Rectal smooth muscle tissue (tissue), 1 donor: ENCODE measurements around the gene KLHL14.
"Not testable (repeated sequence)": the region's sequence is repeated elsewhere in the genome, so short reads cannot be mapped to it uniquely, and the experiment has no call there.

Experiments used
- H3K27ac ChIP-seq: one replicate; pipeline ENCODE4 v1.7.0; 2013; ENCODE audit warnings: low read depth, low read length, inconsistent platforms
- H3K27me3 ChIP-seq: one replicate; pipeline ENCODE4 v1.7.0; 2013; ENCODE audit warnings: low read length; ENCODE audit not compliant: control insufficient read depth, insufficient read depth
- H3K36me3 ChIP-seq: one replicate; pipeline ENCODE4 v1.7.0; 2013; ENCODE audit warnings: low read length; ENCODE audit not compliant: control insufficient read depth, insufficient read depth
- H3K4me1 ChIP-seq: one replicate; pipeline ENCODE4 v1.7.0; 2013; ENCODE audit warnings: low read length; ENCODE audit not compliant: control insufficient read depth, insufficient read depth
- H3K4me3 ChIP-seq: one replicate; pipeline ENCODE4 v1.7.0; 2013; ENCODE audit warnings: low read length
- H3K9ac ChIP-seq: one replicate; pipeline ENCODE4 v1.7.0; 2013; ENCODE audit warnings: low read length

Gene KLHL14

GRCh38 chr18:32661486-32662299, 111.1 kb downstream of the KLHL14 start:
- no peaks in the 10 kb centered on the region for H3K4me1 ChIP-seq
- H3K9ac ChIP-seq: no peak overlapping the region
- no peaks in the 10 kb centered on the region for H3K36me3 ChIP-seq
- H3K27me3 ChIP-seq: no peaks in the 10 kb centered on the region
- no peak overlapping the region for H3K27ac ChIP-seq
- H3K4me3 ChIP-seq: no peak overlapping the region

GRCh38 chr18:32654507-32654906, 118.3 kb downstream of the KLHL14 start:
- not testable (repeated sequence) for H3K4me1 ChIP-seq, H3K9ac ChIP-seq, H3K27me3 ChIP-seq, H3K27ac ChIP-seq, H3K36me3 ChIP-seq, H3K4me3 ChIP-seq

- H3K27ac ChIP-seq, H3K4me1 ChIP-seq, H3K27me3 ChIP-seq, H3K36me3 ChIP-seq, H3K4me3 ChIP-seq, H3K9ac ChIP-seq: not testable (repeated sequence)
Measured at GRCh38 chr18:32637659-32638058, 135.2 kb downstream of the KLHL14 start.

GRCh38 chr18:32637226-32637625, 135.6 kb downstream of the KLHL14 start:
- Histone ChIP-seq H3K9ac (no peak overlapping the region), H3K27ac (no peak overlapping the region), H3K27me3 (no peaks in the 10 kb centered on the region), H3K4me3 (no peak overlapping the region), H3K36me3 (no peaks in the 10 kb centered on the region), H3K4me1 (no peaks in the 10 kb centered on the region)

DNA sequence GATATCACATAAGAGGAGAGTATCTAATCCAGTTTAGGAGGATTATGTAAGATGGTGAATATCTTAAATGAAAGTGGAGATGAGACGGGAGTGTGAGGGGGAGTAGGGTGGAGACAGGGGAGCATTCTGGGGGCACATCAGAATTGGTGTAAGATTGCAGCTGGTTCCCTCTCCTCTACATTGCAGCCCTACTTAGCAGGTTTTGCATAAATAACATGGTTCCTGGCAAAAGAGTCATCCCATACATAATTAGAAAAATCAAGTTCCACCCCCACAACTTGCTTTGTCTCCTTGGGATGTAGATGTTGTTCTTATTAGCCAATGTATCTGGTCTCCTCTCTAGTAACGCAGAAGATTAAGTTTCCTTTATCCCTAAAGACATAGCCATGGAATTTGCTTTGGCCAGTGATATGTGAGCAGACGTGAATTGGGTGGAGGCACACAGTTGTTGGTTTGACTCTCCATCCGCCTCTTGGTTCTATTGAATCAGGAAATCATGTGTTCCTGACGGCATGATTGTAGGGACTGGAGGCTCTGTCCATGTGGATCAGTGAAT, 137.9 kb downstream of the KLHL14 start:
- no peaks in the 10 kb centered on the region for H3K4me1 ChIP-seq
- H3K27ac ChIP-seq: no peak overlapping the region
- no peak overlapping the region for H3K4me3 ChIP-seq
- no peaks in the 10 kb centered on the region for H3K27me3 ChIP-seq
- no peaks in the 10 kb centered on the region for H3K36me3 ChIP-seq
- H3K9ac ChIP-seq: no peak overlapping the region

- H3K4me1 ChIP-seq: no peaks in the 10 kb centered on the region
- H3K27me3 ChIP-seq: no peaks in the 10 kb centered on the region
- no peak overlapping the region for H3K4me3 ChIP-seq
- no peak overlapping the region for H3K9ac ChIP-seq
- H3K36me3 ChIP-seq: no peaks in the 10 kb centered on the region
- no peak overlapping the region for H3K27ac ChIP-seq
Measured at GRCh38 chr18:32629981-32630700, 142.7 kb downstream of the KLHL14 start.

DNA sequence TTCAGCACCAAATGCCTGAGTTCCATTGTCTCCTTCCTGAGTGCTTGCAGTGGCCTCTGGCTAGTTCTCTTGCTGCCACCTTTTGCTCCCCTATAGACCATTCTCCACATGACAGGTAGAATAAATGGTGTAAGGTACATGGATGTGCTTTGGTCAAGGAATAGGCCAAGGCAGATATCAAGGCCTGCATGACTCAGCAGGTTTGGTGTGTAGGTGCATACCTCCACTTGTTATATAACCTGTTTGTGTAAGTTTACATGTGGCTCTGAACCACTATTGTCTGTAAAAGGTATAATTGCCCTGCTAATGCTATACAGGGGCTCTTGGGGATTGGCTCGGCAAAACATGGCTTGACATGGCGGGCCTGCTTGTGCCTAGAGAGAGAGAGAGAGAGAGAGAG, 143.5 kb downstream of the KLHL14 start:
- no peaks in the 10 kb centered on the region for H3K27me3 ChIP-seq

GRCh38 chr18:32624182-32624723, 148.6 kb downstream of the KLHL14 start:
- Histone ChIP-seq H3K36me3 (no peaks in the 10 kb centered on the region), H3K27ac (no peak overlapping the region), H3K9ac (no peak overlapping the region), H3K27me3 (no peaks in the 10 kb centered on the region), H3K4me1 (no peaks in the 10 kb centered on the region), H3K4me3 (no peak overlapping the region)

More for the DNA sequence above, 143.5 kb downstream of the KLHL14 start:
- H3K27ac ChIP-seq: no peak overlapping the region
- H3K36me3 ChIP-seq: no peaks in the 10 kb centered on the region
- H3K4me1 ChIP-seq: no peaks in the 10 kb centered on the region
- H3K9ac ChIP-seq: no peak overlapping the region
- H3K4me3 ChIP-seq: no peak overlapping the region

DNA sequence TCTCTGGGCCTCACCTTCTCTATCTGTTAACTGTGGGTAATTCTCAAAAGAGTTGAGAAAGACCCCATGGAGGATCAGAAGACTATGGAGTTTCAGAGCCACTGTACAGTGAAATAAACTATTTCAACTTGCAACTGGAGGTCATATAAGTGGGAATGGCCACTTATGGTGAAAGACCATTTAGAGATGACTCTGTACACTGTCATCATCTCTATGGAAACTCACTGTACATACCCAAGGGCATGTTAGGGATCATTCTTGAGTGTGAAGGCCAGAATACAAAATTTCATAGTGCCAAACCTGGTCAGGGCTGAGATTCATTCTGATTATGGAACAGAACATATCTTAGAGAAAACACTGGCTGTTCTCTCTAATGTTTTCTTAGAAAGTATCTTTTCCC, 149.3 kb downstream of the KLHL14 start:
- Histone ChIP-seq H3K36me3 (no peaks in the 10 kb centered on the region), H3K27me3 (no peaks in the 10 kb centered on the region), H3K27ac (no peak overlapping the region), H3K4me3 (no peak overlapping the region), H3K4me1 (no peaks in the 10 kb centered on the region), H3K9ac (no peak overlapping the region)
